ENCODE results near the gene EVA1A. TPM values are rescaled to one million over a fixed set of nuclear protein-coding genes. Genes with fewer than 3 reads are reported as not detected.

The EVA1A gene
- total RNA-seq, 1 experiment from 2014 or later: 0.68 TPM

DNA sequence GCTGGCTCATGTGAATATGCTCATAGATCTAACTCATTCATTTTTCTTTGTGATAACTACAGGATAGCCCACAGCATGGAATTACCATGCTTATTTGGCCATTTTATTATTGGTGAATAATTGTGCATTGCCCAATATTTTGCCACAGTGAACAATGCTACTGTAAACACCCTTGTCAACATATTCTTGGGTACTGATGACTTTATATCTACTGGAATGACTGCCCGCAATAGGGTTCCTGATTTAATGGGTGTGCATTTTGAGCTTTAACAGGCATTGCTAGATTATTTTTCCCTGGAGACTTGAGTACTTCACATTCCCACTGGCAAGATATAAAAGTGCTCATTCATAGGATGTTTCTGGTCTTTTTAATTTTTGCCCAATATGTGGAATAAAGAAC is 42.7 kb upstream of the EVA1A start:
- Histone ChIP-seq H2BK120ac (ENCODE audit: low read depth, low read length, poor library complexity, severe bottlenecking) (no peak overlapping the region), H3K4me2 (ENCODE audit: insufficient read depth, insufficient read length, low read length) (no peak overlapping the region), H4K5ac (ENCODE audit: insufficient read length, low read depth, low read length) (no peak overlapping the region), H3K9me3 (ENCODE audit: control insufficient read depth, low read depth, low read length) (no peaks in the 10 kb centered on the region), H3K27me3 (ENCODE audit: insufficient read depth, low read length) (no peaks in the 10 kb centered on the region), H3T11ph (ENCODE audit: low read length) (no peak overlapping the region), H3K4me1 (ENCODE audit: insufficient read depth, low read length) (no peaks in the 10 kb centered on the region), H3K79me2 (ENCODE audit: insufficient read depth, low read length) (no peaks in the 10 kb centered on the region), H3K14ac (ENCODE audit: insufficient read depth, low read length) (no peak overlapping the region), H3K18ac (ENCODE audit: insufficient read length, low read depth, low read length) (no peak overlapping the region), H3K27ac (ENCODE audit: insufficient read length, low read depth, low read length) (no peak overlapping the region), H2AFZ (ENCODE audit: low read length) (no peak overlapping the region), H4K91ac (ENCODE audit: insufficient read length, low read depth, low read length) (no peak overlapping the region), H2BK15ac (ENCODE audit: low read depth, low read length) (no peak overlapping the region), H2BK12ac (ENCODE audit: insufficient read length, low read depth, low read length) (no peak overlapping the region), H2BK5ac (ENCODE audit: insufficient read length, low read length) (no peak overlapping the region), H3K9ac (ENCODE audit: extremely low read depth, insufficient read length, low read length) (no peak overlapping the region), H4K20me1 (ENCODE audit: control insufficient read depth, insufficient read depth, insufficient read length) (no peaks in the 10 kb centered on the region), H3K56ac (ENCODE audit: insufficient read length, low read depth, low read length) (no peak overlapping the region), H4K8ac (replicated peaks; ENCODE audit: insufficient read length, low read depth, low read length) (no peak overlapping the region), H2BK20ac (ENCODE audit: low read depth, low read length, poor library complexity, severe bottlenecking) (no peak overlapping the region), H3K79me1 (ENCODE audit: insufficient read depth, low read depth, low read length, poor library complexity, severe bottlenecking) (no peaks in the 10 kb centered on the region), H2AK5ac (ENCODE audit: insufficient read length, low read length) (no peak overlapping the region), H3K23me2 (ENCODE audit: insufficient read length, low read depth, low read length, poor library complexity, severe bottlenecking) (no peaks in the 10 kb centered on the region), H3K23ac (ENCODE audit: insufficient read length, low read depth, low read length) (no peak overlapping the region), H3K4ac (ENCODE audit: low read depth, low read length) (no peak overlapping the region)
- Mint-ChIP-seq H3K36me3 (ENCODE audit: insufficient read depth in 1 of 3, low read depth in 3 of 3) (no peaks in the 10 kb centered on the region; a peak in 2 of 7 replicates), H3K4me3 (no peak overlapping the region), H3K4me1 (peaks cover 19 to 22% of the 10 kb centered on the region in 2 experiments), H3K9me3 (no peaks in the 10 kb centered on the region), H3K27me3 (ENCODE audit: low read depth) (peaks cover 14% of the 10 kb centered on the region), H3K27ac (no peak overlapping the region)
- no peak for DNase-seq
- WGBS (ENCODE audit: extremely low coverage, insufficient read length, low lambda C conversion rate): no CpG with 5 or more reads among the region's 1 CpG
- TF ChIP-seq, protein P1, sequence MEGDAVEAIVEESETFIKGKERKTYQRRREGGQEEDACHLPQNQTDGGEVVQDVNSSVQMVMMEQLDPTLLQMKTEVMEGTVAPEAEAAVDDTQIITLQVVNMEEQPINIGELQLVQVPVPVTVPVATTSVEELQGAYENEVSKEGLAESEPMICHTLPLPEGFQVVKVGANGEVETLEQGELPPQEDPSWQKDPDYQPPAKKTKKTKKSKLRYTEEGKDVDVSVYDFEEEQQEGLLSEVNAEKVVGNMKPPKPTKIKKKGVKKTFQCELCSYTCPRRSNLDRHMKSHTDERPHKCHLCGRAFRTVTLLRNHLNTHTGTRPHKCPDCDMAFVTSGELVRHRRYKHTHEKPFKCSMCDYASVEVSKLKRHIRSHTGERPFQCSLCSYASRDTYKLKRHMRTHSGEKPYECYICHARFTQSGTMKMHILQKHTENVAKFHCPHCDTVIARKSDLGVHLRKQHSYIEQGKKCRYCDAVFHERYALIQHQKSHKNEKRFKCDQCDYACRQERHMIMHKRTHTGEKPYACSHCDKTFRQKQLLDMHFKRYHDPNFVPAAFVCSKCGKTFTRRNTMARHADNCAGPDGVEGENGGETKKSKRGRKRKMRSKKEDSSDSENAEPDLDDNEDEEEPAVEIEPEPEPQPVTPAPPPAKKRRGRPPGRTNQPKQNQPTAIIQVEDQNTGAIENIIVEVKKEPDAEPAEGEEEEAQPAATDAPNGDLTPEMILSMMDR (conservative IDR thresholded peaks at IDR 0.05): no peak

All from H9 (cell line).